Measurements from ENCODE around the gene SH3TC2. TPM values are rescaled to one million over a fixed set of nuclear protein-coding genes. Genes with fewer than 3 reads are reported as not detected.

The SH3TC2 gene
- total and polyA plus RNA-seq, 10 of the 15 experiments (the other 5 are each of a cell fraction or from before 2014, with no cell fraction given) = not detected

- Histone ChIP-seq H3K27me3 (replicated peaks in 1 of 2; ENCODE audit: control insufficient read depth in 2 of 2, insufficient read depth in 2 of 2, low read length in 1 of 2) (no peaks in the 10 kb centered on the region), H3K79me2 (ENCODE audit: control insufficient read depth, insufficient read depth, low read length) (no peaks in the 10 kb centered on the region), H4K20me1 (ENCODE audit: control insufficient read depth, insufficient read depth) (no peaks in the 10 kb centered on the region), H3K27ac (ENCODE audit: control insufficient read depth, insufficient read depth) (no peak overlapping the region), H2AFZ (ENCODE audit: control insufficient read depth, low read depth, low read length) (no peak overlapping the region), H3K4me3 (no peak overlapping the region), H3K9me3 (replicated peaks; ENCODE audit: control insufficient read depth, insufficient read depth, low read length) (no peaks in the 10 kb centered on the region; the same call in 2 of the 3 replicates), H3K4me2 (ENCODE audit: control insufficient read depth, insufficient read depth) (no peak overlapping the region), H3K4me1 (ENCODE audit: control insufficient read depth, insufficient read depth, low read length) (no peaks in the 10 kb centered on the region), H3K36me3 (ENCODE audit: control insufficient read depth in 2 of 2, insufficient read depth in 2 of 2, low read length in 1 of 2) (no peaks in the 10 kb centered on the region), H3K9ac (ENCODE audit: control insufficient read depth, insufficient read depth, low read length) (no peak overlapping the region)
- RAD21 ChIA-PET (ENCODE audit: unreplicated experiment) = no interaction called here
- no peak for ATAC-seq
- POLR2A ChIA-PET = no interaction called here
- DNase-seq (ENCODE audit: low read depth, low spot score) = no peak
- TF ChIP-seq RB1 (IDR thresholded peaks at IDR 0.05; ENCODE audit: borderline replicate concordance) (no peak), FOXM1 (IDR thresholded peaks at IDR 0.05; ENCODE audit: low read depth, low read length) (no peak), EP300 (IDR thresholded peaks at IDR 0.05; ENCODE audit: borderline replicate concordance in 1 of 2, control insufficient read depth in 1 of 2, low read depth in 2 of 2, low read length in 2 of 2) (no peak), SUPT20H (IDR thresholded peaks at IDR 0.05; ENCODE audit: borderline replicate concordance, control insufficient read depth, low read depth, low read length) (no peak), FOS (IDR thresholded peaks at IDR 0.05; ENCODE audit: borderline replicate concordance, extremely low read depth, insufficient read length) (no peak), NR2C2 (IDR thresholded peaks at IDR 0.05; ENCODE audit: borderline replicate concordance, control insufficient read depth, insufficient read length, low read depth) (no peak), YY1 (IDR thresholded peaks at IDR 0.05; ENCODE audit: low read depth, low read length) (no peak), ZNF207 (IDR thresholded peaks at IDR 0.05; ENCODE audit: borderline replicate concordance) (no peak), SREBF2 (IDR thresholded peaks at IDR 0.05; ENCODE audit: low read length) (no peak), TCF7 (IDR thresholded peaks at IDR 0.05; ENCODE audit: borderline replicate concordance) (no peak), CHD4 (IDR thresholded peaks at IDR 0.05) (no peak), DPF2 (IDR thresholded peaks at IDR 0.05) (no peak), PML (IDR thresholded peaks at IDR 0.05; ENCODE audit: low read length) (no peak), GABPA (IDR thresholded peaks at IDR 0.05; ENCODE audit: low read depth) (no peak)
- TF ChIP-seq, protein P1, sequence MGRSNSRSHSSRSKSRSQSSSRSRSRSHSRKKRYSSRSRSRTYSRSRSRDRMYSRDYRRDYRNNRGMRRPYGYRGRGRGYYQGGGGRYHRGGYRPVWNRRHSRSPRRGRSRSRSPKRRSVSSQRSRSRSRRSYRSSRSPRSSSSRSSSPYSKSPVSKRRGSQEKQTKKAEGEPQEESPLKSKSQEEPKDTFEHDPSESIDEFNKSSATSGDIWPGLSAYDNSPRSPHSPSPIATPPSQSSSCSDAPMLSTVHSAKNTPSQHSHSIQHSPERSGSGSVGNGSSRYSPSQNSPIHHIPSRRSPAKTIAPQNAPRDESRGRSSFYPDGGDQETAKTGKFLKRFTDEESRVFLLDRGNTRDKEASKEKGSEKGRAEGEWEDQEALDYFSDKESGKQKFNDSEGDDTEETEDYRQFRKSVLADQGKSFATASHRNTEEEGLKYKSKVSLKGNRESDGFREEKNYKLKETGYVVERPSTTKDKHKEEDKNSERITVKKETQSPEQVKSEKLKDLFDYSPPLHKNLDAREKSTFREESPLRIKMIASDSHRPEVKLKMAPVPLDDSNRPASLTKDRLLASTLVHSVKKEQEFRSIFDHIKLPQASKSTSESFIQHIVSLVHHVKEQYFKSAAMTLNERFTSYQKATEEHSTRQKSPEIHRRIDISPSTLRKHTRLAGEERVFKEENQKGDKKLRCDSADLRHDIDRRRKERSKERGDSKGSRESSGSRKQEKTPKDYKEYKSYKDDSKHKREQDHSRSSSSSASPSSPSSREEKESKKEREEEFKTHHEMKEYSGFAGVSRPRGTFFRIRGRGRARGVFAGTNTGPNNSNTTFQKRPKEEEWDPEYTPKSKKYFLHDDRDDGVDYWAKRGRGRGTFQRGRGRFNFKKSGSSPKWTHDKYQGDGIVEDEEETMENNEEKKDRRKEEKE (IDR thresholded peaks at IDR 0.05) = no peak
- SMC1A ChIA-PET (ENCODE audit: uncharacterized antibody, unreplicated experiment) = interaction anchor here (1.4 kb wide), 1 partner anchor 15 kb away, joined by 4 read pairs; no protein-coding TSS in a partner anchor
- no TSS peak for BruUV-seq (replicated peaks)
- intact Hi-C loops (cut with micrococcal nuclease; ENCODE audit: unreplicated experiment) = no loop called here
- CTCF ChIA-PET = interaction anchor here (1.1 kb wide), 1 partner anchor 13 kb away, joined by 3 read pairs; no protein-coding TSS in a partner anchor
- no peak for FAIRE-seq
- in situ Hi-C loops (cut with MboI) = no loop called here
Observed at GRCh38 chr5:149099920-149100319, 37.1 kb upstream of the SH3TC2 start.

Data from GM12878 (cell line).